ENCODE data around the gene THSD4. TPM values are rescaled to one million over a fixed set of nuclear protein-coding genes. Genes with fewer than 3 reads are reported as not detected.

THSD4 gene
- total and polyA plus RNA-seq, 3 experiments from 2014 or later = not detected

GRCh38 chr15:71458089-71458660 is 342.9 kb downstream of the THSD4 start:
- Mint-ChIP-seq H3K27me3 (peaks cover 6 to 22% of the 10 kb centered on the region in 2 donors), H3K4me1 (no peaks in the 10 kb centered on the region), H3K4me3 (no peak overlapping the region), H3K9me3 (no peaks in the 10 kb centered on the region), H3K27ac (no peak overlapping the region), H3K36me3 (no peaks in the 10 kb centered on the region)
- Histone ChIP-seq H3K27ac (ENCODE audit: low read depth, low read length) (no peak overlapping the region), H3K4me1 (ENCODE audit: insufficient read depth, low read length) (no peaks in the 10 kb centered on the region), H3K36me3 (ENCODE audit: insufficient read depth, low read length) (no peaks in the 10 kb centered on the region), H3K4me3 (ENCODE audit: low read length) (no peak overlapping the region), H3K27me3 (ENCODE audit: insufficient read depth, low read length, poor library complexity, severe bottlenecking) (no peaks in the 10 kb centered on the region), H3K9me3 (ENCODE audit: low read length) (no peaks in the 10 kb centered on the region)
- POLR2A ChIA-PET = no interaction called here
- no peak for DNase-seq
- CTCF ChIA-PET = no interaction called here

GRCh38 chr15:71461748-71462147 is 346.5 kb downstream of the THSD4 start:
- CTCF ChIA-PET = no interaction called here
- no peak for DNase-seq
- Mint-ChIP-seq H3K27me3 (peaks cover 7 to 18% of the 10 kb centered on the region in 2 donors), H3K4me1 (no peaks in the 10 kb centered on the region), H3K9me3 (no peaks in the 10 kb centered on the region), H3K36me3 (no peaks in the 10 kb centered on the region), H3K4me3 (no peak overlapping the region), H3K27ac (no peak overlapping the region)
- Histone ChIP-seq H3K36me3 (ENCODE audit: insufficient read depth, low read length) (no peaks in the 10 kb centered on the region), H3K4me3 (ENCODE audit: low read length) (no peak overlapping the region), H3K27ac (ENCODE audit: low read depth, low read length) (no peak overlapping the region), H3K4me1 (ENCODE audit: insufficient read depth, low read length) (no peaks in the 10 kb centered on the region), H3K27me3 (ENCODE audit: insufficient read depth, low read length, poor library complexity, severe bottlenecking) (no peaks in the 10 kb centered on the region), H3K9me3 (ENCODE audit: low read length) (no peaks in the 10 kb centered on the region)
- POLR2A ChIA-PET = no interaction called here

GRCh38 chr15:71462638-71463037 is 347.4 kb downstream of the THSD4 start:
- no peaks in the 10 kb centered on the region for H3K4me1 Mint-ChIP-seq
- H3K36me3 Mint-ChIP-seq = no peaks in the 10 kb centered on the region
- no peaks in the 10 kb centered on the region for H3K9me3 Mint-ChIP-seq
- POLR2A ChIA-PET = no interaction called here
- CTCF ChIA-PET = no interaction called here
- no peak overlapping the region for H3K4me3 ChIP-seq (ENCODE audit: low read length)
- H3K27ac Mint-ChIP-seq = no peak overlapping the region
- H3K9me3 ChIP-seq (ENCODE audit: low read length) = no peaks in the 10 kb centered on the region
- H3K36me3 ChIP-seq (ENCODE audit: insufficient read depth, low read length) = no peaks in the 10 kb centered on the region
- no peaks in the 10 kb centered on the region for H3K27me3 ChIP-seq (ENCODE audit: insufficient read depth, low read length, poor library complexity, severe bottlenecking)
- H3K4me1 ChIP-seq (ENCODE audit: insufficient read depth, low read length) = no peaks in the 10 kb centered on the region
- no peak overlapping the region for H3K4me3 Mint-ChIP-seq
- DNase-seq = no peak
- H3K27me3 Mint-ChIP-seq = peaks cover 7 to 17% of the 10 kb centered on the region in 2 donors
- H3K27ac ChIP-seq (ENCODE audit: low read depth, low read length) = no peak overlapping the region

GRCh38 chr15:71463156-71463665 is 347.9 kb downstream of the THSD4 start:
- no peaks in the 10 kb centered on the region for H3K9me3 Mint-ChIP-seq
- peaks cover 6 to 14% of the 10 kb centered on the region in 2 donors for H3K27me3 Mint-ChIP-seq
- Histone ChIP-seq H3K9me3 (ENCODE audit: low read length) (no peaks in the 10 kb centered on the region), H3K27me3 (ENCODE audit: insufficient read depth, low read length, poor library complexity, severe bottlenecking) (no peaks in the 10 kb centered on the region), H3K4me1 (ENCODE audit: insufficient read depth, low read length) (no peaks in the 10 kb centered on the region), H3K27ac (ENCODE audit: low read depth, low read length) (no peak overlapping the region), H3K4me3 (ENCODE audit: low read length) (no peak overlapping the region), H3K36me3 (ENCODE audit: insufficient read depth, low read length) (no peaks in the 10 kb centered on the region)
- H3K4me3 Mint-ChIP-seq = no peak overlapping the region
- ChIA-PET POLR2A (no interaction called here), CTCF (no interaction called here)
- no peak overlapping the region for H3K27ac Mint-ChIP-seq
- H3K4me1 Mint-ChIP-seq = no peaks in the 10 kb centered on the region
- DNase-seq = no peak
- H3K36me3 Mint-ChIP-seq = no peaks in the 10 kb centered on the region

GRCh38 chr15:71465131-71465955 is 350.1 kb downstream of the THSD4 start:
- no peaks in the 10 kb centered on the region for H3K36me3 ChIP-seq (ENCODE audit: insufficient read depth, low read length)
- DNase-seq = no peak
- H3K4me3 ChIP-seq (ENCODE audit: low read length) = no peak overlapping the region
- H3K9me3 ChIP-seq (ENCODE audit: low read length) = no peaks in the 10 kb centered on the region
- Mint-ChIP-seq H3K27me3 (peaks cover 3 to 10% of the 10 kb centered on the region in 2 donors), H3K4me3 (no peak overlapping the region), H3K9me3 (no peaks in the 10 kb centered on the region), H3K4me1 (no peaks in the 10 kb centered on the region), H3K27ac (no peak overlapping the region), H3K36me3 (no peaks in the 10 kb centered on the region)
- CTCF ChIA-PET = no interaction called here
- POLR2A ChIA-PET = no interaction called here
- H3K4me1 ChIP-seq (ENCODE audit: insufficient read depth, low read length) = no peaks in the 10 kb centered on the region
- no peak overlapping the region for H3K27ac ChIP-seq (ENCODE audit: low read depth, low read length)
- H3K27me3 ChIP-seq (ENCODE audit: insufficient read depth, low read length, poor library complexity, severe bottlenecking) = no peaks in the 10 kb centered on the region

GRCh38 chr15:71468715-71469114 is 353.4 kb downstream of the THSD4 start:
- no peak overlapping the region for H3K4me3 ChIP-seq (ENCODE audit: low read length)

GRCh38 chr15:71469413-71469812 is 354.1 kb downstream of the THSD4 start:
- Histone ChIP-seq H3K4me1 (ENCODE audit: insufficient read depth, low read length) (no peaks in the 10 kb centered on the region), H3K27me3 (ENCODE audit: insufficient read depth, low read length, poor library complexity, severe bottlenecking) (no peaks in the 10 kb centered on the region), H3K27ac (ENCODE audit: low read depth, low read length) (no peak overlapping the region), H3K9me3 (ENCODE audit: low read length) (no peaks in the 10 kb centered on the region), H3K4me3 (ENCODE audit: low read length) (no peak overlapping the region), H3K36me3 (ENCODE audit: insufficient read depth, low read length) (no peaks in the 10 kb centered on the region)
- CTCF ChIA-PET = no interaction called here
- Mint-ChIP-seq H3K27me3 (peaks cover 5 to 10% of the 10 kb centered on the region in 2 donors), H3K4me3 (no peak overlapping the region), H3K9me3 (no peaks in the 10 kb centered on the region), H3K36me3 (no peaks in the 10 kb centered on the region), H3K4me1 (no peaks in the 10 kb centered on the region), H3K27ac (no peak overlapping the region)
- POLR2A ChIA-PET = no interaction called here
- no peak for DNase-seq

More at GRCh38 chr15:71468715-71469114, 353.4 kb downstream of the THSD4 start:
- ChIA-PET CTCF (no interaction called here), POLR2A (no interaction called here)
- no peaks in the 10 kb centered on the region for H3K9me3 ChIP-seq (ENCODE audit: low read length)
- no peak overlapping the region for H3K27ac Mint-ChIP-seq
- peaks cover 6 to 10% of the 10 kb centered on the region in 2 donors for H3K27me3 Mint-ChIP-seq
- no peaks in the 10 kb centered on the region for H3K36me3 ChIP-seq (ENCODE audit: insufficient read depth, low read length)
- no peak overlapping the region for H3K27ac ChIP-seq (ENCODE audit: low read depth, low read length)
- no peaks in the 10 kb centered on the region for H3K27me3 ChIP-seq (ENCODE audit: insufficient read depth, low read length, poor library complexity, severe bottlenecking)
- no peaks in the 10 kb centered on the region for H3K9me3 Mint-ChIP-seq
- H3K4me1 ChIP-seq (ENCODE audit: insufficient read depth, low read length) = no peaks in the 10 kb centered on the region
- H3K4me1 Mint-ChIP-seq = no peaks in the 10 kb centered on the region
- no peaks in the 10 kb centered on the region for H3K36me3 Mint-ChIP-seq
- H3K4me3 Mint-ChIP-seq = no peak overlapping the region
- no peak for DNase-seq

GRCh38 chr15:71471347-71471746 is 356.1 kb downstream of the THSD4 start:
- no peak overlapping the region for H3K4me3 ChIP-seq (ENCODE audit: low read length)
- ChIA-PET CTCF (no interaction called here), POLR2A (no interaction called here)
- Mint-ChIP-seq H3K4me3 (no peak overlapping the region), H3K4me1 (no peaks in the 10 kb centered on the region), H3K9me3 (no peaks in the 10 kb centered on the region), H3K36me3 (no peaks in the 10 kb centered on the region), H3K27me3 (peaks cover 6 to 12% of the 10 kb centered on the region in 2 donors), H3K27ac (no peak overlapping the region)
- no peak overlapping the region for H3K27ac ChIP-seq (ENCODE audit: low read depth, low read length)
- H3K27me3 ChIP-seq (ENCODE audit: insufficient read depth, low read length, poor library complexity, severe bottlenecking) = no peaks in the 10 kb centered on the region
- no peaks in the 10 kb centered on the region for H3K9me3 ChIP-seq (ENCODE audit: low read length)
- H3K4me1 ChIP-seq (ENCODE audit: insufficient read depth, low read length) = no peaks in the 10 kb centered on the region
- no peak for DNase-seq
- no peaks in the 10 kb centered on the region for H3K36me3 ChIP-seq (ENCODE audit: insufficient read depth, low read length)

Measured in CD8-positive, alpha-beta memory T cell (primary cell).